Putamen (tissue), 1 donor: Measurements from ENCODE around the gene DRG2.
A peak's percentile ranks its signal among the peaks of the same experiment; 100 is the strongest.

Source experiments
- DNase-seq: peaks from one replicate; pipeline ENCODE4 v3.0.0-alpha.2; 2016; ENCODE audit warnings: low spot score

Gene DRG2

DNA sequence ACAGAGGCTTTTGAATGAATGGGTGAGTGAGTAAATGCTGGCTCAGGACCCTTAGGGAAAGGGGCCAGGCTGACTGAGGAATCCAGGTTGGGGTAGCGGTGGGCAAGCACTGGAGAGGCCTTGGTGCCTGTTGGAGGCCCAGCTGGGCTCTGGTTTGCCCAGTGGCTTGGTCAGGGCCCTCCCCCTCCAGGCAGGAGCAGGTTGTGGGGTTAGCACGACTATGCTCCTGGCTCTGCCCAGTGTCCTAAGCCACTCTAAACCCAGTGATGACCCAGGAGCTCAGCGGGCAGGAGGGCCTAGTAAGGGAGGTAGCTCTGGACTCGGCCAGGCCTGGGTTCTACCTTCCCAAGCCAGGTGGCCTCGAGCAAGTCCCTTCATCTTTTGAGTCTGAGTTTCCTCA lies 28.3 kb downstream of the DRG2 start:
- DNase-seq = no peak

DNA sequence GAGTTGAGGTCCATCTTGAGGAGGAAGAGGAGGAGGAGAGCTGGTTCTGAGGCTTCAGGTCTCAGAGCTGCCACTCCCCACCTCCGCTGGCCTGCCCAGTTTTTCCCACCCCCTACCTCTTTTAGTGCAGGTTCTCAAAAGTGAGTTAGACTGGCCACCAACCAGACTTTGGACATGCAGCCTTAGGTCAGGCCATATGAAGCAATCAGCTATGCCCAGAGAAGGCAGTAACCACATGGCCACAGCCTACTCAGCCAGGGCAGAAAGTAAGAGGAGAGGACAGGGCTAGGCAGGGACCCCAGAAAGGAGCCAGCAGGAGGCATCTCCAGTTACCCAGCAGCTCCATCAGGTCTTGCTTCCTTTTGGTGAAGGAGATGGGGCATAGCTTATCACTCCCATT lies 29.8 kb downstream of the DRG2 start:
- no peak for DNase-seq

DNA sequence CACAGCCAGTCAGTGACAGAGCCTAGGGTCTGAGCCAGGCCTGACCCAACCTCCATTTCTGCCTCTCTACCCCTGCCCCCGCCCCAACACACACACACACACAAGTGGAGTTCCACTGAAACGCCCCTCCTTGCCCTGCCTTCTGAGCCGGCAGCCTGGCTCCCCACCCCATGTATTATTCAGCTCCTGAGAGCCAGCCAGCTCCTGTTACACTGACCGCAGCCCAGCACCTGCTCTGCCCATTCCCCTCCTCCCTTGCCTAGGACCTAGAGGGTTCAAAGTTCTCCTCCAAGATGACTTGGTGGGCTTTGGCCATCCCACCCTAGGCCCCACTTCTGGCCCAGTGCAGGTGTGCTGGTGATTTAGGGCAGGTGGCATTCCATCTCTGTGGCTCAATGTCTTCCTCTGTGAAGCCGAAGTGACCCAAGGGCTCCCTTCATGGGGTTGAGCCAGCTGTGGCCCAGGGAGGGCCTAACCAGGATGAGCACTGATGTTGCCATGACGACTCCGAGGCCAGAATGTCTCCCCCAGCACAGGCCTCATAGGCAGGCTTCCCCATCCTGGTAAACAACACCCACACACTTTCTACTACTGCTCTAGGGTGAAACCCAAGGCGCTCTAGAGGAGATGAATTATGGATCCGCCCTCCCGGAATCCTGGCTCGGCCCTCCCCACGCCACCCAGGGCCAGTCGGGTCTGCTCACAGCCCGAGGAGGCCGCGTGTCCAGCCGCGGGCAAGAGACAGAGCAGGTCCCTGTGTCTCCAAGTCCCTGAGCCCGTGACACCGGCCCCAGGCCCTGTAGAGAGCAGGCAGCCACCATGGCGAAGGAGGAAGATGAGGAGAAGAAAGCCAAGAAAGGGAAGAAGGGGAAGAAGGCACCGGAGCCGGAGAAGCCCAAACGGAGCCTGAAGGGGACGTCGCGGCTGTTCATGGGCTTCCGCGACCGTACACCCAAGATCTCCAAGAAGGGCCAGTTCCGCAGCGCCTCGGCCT lies 30.5 kb downstream of the DRG2 start:
- no peak for DNase-seq

DNA sequence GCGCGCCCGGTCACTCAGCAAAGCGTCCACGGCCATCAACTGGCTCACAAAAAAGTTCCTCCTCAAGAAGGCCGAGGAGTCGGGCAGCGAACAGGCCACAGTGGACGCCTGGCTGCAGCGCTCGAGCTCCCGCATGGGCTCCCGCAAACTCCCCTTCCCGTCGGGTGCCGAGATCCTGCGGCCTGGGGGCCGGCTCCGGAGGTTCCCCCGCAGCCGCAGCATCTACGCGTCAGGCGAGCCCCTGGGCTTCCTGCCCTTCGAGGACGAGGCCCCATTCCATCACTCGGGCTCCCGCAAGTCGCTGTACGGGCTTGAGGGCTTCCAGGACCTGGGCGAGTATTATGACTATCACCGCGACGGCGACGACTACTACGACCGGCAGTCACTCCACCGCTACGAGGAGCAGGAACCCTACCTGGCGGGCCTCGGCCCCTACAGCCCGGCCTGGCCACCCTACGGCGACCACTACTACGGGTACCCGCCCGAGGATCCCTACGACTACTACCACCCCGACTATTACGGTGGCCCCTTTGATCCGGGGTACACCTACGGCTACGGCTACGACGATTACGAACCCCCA lies 31.5 kb downstream of the DRG2 start:
- no peak for DNase-seq

DNA sequence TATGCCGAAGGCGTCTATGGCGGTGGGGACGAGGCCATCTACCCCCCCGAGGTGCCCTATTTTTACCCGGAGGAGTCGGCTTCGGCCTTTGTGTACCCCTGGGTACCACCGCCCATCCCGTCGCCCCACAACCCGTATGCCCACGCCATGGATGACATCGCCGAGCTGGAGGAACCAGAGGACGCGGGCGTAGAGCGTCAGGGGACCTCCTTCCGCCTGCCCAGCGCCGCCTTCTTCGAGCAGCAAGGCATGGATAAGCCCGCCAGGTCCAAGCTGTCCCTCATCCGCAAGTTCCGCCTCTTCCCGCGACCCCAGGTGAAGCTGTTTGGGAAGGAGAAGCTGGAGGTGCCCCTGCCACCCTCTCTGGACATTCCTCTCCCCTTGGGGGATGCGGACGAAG lies 32.2 kb downstream of the DRG2 start:
- DNase-seq = no peak

DNA sequence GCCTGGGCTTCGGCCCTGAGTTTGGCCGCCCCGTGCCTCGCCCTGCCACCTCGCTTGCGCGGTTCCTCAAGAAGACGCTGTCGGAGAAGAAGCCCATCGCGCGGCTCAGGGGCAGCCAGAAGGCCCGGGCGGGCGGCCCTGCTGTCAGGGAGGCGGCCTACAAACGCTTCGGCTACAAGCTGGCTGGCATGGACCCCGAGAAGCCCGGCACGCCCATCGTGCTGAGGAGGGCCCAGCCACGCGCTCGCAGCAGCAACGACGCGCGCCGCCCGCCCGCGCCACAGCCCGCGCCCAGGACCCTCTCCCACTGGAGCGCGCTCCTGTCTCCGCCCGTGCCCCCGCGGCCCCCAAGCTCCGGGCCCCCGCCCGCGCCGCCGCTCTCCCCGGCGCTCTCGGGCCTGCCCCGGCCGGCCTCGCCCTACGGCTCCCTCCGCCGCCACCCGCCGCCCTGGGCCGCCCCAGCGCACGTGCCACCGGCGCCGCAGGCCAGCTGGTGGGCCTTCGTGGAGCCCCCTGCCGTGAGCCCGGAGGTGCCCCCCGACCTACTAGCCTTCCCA lies 32.8 kb downstream of the DRG2 start:
- no peak for DNase-seq

DNA sequence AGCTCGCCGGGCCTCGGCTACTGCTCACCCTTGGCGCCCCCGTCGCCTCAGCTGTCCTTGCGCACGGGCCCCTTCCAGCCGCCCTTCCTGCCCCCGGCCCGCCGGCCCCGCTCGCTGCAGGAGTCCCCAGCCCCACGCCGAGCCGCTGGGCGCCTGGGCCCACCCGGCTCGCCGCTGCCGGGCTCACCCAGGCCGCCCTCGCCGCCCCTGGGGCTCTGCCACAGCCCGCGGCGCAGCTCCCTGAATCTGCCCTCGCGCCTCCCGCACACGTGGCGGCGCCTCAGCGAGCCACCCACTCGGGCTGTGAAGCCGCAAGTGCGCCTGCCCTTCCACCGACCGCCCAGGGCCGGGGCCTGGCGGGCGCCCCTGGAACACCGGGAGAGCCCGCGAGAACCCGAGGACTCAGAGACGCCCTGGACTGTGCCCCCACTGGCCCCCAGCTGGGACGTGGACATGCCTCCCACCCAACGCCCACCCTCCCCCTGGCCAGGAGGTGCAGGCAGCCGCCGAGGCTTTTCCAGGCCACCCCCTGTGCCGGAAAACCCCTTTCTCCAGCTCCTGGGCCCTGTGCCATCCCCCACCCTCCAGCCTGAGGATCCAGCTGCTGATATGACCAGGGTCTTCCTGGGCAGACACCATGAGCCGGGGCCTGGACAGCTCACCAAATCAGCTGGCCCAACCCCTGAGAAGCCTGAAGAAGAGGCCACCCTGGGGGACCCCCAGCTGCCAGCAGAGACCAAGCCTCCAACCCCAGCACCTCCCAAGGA lies 33.6 kb downstream of the DRG2 start:
- no peak for DNase-seq

DNA sequence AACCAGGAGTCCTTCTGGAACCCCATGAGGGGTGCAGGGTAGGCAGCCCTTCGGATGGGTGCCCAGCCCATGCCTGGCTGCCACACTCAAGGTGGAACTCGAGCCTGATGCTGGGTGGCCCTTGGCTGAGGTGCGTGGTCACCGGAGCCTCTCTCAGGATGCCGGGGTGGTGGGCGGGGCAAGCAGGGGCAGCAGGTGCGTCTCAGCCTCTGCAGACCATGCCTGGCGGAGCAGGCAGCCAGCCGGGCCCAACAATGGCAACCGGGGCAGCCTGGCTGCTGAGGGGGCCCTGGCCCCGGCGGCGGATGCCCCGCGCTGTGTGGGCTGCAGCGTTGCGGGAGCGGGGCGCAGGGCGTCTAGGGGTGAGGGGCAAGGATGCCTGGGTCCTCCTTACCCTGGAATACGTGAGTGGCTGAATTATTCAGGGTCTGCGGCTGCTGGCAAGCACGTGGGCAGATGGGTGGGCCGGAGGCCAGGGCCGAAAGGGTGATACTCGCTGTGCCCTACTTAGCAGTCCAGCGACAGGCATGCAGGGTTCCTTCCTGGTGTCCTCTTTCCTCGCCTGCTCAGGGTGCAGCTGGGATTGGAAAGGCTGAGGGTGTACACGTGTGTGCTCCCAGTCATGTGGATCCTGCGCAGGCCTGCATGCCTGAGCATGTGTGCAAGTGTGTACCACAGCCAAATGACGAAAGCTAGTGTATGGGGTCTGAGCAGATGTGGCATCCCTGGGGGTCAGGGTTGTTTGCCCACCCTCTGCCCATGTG lies 35.4 kb downstream of the DRG2 start:
- no peak for DNase-seq

DNA sequence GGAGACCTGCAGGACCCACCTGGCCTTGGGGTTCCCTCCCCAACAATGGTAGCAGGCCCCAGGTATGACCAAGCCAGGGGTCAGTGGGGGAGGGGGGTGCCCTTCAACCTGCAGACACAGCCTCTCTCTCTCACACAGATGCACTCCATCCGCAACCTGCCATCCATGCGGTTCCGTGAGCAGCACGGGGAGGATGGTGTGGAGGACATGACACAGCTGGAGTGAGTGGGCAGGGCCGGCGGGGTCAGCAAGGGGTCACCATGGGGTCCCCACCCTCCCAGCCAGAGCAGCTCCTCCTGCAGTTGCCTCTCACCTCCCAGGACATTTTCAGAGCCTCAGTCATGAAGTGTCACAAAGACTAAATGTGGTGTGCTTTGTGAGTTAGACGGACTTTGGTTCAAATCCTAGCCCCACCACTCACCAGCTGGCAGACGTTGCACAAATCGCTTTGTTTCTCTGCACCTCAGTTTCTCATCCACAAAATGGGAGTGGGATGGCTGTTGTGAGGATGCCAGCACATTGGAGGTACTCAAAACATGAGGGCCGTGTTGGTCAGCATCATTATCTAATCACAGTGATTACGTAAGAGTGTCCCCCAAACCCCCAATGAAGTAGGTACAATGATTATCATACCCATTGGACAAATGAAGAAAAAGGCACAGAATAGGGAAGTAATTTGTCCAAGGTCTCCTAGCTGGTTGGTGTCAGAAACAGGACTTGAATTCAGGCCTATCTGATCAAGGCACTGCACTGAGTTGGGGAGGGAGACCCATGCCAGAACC lies 36.8 kb downstream of the DRG2 start:
- DNase-seq = no peak

DNA sequence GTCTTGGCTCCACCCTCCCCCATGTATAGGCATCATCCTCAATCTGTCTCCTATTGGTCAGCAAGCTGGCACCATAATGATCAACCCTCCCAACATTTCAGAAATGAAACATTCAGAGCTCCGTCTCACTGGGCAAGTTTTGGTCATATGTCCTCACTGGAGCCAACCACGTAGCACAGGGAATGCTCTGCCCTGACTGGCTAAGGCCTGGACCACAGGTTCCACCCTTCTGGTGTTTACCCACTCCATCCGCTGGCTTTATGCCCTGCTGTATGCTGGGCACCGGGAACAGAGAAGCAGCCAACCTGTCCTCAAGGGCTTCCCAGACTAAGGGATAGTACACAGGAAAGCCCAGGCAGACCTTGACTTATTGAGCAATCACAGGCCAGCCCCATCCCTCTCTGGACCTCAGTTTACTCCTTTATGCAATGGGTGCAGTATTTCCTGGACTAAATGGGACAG lies 41.3 kb downstream of the DRG2 start:
- DNase-seq = no peak

DNA sequence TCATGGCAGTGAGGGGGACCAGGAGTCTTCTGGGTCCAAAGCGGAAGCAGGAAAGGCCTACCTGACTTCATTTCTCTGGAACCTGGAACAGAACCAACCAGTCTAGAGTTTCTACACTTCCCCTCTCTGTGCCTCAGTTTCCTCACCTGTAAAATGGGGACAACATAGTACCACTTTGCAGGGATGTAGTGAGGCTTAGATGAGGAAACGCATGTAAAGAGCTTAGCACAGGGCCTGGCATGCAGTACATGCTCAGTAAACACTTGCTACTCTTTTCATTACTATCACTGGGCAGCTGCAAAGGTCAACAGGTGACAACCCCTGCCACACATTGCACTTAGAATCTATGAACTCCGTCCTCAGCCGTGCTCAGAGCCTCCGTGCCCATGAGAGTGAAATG lies 45.0 kb downstream of the DRG2 start:
- DNase-seq = no peak

DNA sequence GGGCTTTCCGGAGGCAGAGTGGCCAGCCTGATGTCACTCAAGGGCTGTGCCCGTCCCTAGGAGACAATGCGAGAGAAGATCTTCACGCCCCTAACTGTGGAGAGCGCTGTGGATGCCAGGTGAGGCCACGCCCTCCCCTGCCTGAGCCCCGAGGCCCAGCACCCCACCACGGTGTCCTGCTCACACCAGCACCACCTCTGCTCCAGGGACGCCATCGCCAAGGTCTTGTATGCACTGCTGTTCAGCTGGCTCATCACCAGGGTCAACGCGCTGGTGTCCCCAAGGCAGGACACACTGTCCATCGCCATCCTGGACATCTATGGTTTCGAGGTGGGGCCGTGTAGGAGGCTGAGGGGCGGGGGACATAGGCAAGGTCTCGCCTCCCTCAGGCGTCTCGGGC lies 48.6 kb downstream of the DRG2 start:
- no peak for DNase-seq

DNA sequence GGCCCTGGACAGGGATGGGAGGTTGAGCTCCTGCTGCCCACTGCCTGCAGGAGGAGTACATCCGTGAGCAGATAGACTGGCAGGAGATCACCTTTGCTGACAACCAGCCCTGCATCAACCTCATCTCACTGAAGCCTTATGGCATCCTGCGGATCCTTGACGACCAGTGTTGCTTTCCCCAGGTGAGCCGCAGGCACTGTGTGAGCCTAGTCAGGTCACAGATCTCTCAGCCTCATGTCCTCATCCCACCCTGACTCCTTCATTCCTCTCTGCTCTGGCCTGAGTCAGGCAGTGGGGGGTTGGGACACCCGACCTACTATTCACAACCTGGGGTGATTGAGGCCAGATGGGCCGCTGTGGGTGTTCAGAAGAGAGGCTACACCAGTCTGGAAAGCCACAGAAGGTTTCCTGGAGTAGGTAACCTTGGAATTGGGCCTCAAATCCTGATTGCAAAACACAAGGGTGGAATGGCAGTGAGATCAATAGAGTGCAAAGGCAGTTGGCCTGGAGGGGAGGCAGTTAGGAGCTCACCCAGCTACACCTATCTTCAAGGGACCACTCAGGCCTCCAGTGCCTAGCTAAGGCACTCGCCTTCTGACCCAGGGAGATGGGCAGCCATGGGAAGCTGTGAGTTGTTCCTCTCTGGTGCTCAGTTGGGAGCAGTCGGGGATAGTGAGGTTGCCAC lies 50.5 kb downstream of the DRG2 start:
- no peak for DNase-seq

DNA sequence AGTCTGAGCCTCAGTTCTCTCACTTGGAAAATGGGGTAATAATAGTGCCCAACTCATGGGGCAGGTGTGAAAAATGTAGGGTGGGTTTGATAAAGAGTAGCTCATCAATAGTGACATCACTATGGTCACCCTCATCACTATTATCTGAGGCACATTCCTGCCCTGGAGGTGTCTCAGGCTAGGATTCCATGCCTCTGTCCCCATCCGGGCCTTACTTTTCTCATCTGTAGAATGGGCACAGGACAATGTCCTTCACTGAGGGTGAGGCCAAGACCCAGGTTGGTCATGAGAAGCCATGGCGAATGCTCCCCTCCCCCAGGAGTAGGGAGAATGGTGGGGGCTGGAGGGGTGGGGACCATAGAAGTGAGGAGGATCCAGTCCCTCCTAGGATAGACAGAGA lies 51.3 kb downstream of the DRG2 start:
- no peak for DNase-seq

DNA sequence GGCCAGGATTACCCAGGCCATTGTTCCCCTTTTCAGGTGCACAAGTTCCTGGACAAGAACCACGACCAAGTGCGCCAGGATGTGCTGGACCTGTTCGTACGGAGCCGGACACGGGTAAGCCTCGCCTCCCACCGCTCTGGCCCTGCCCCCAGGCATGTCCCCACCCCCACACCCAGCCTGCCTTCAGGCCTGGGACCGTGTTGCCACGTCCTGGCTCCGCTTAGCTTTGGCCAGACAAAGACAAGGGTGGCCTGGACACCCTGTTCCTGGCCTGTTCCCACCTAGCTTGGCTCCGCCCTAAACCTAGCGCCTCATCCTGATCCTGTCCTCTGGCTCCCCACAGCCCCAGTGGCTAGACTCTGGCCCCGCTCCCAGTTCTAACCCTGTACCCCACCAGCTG lies 51.8 kb downstream of the DRG2 start:
- no peak for DNase-seq

DNA sequence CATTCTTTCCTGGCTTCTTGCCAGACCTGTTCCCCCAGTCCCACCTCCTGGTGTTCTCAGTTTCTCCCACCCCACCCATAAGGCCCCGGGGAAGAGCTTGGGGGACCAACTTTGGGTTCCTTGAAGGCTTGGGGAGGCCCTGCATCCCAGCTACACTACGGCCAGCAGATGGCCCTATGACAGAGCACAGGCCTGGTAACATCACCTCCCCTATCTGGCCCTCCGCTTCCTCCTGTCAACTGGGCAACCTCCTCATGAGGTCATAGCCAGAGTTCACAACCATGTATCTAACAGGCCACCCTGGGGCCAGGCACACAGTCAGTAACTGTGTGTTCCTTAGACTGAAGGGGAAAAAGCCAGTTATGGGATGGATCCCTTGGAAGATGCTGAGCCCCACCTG lies 52.2 kb downstream of the DRG2 start:
- no peak for DNase-seq

DNA sequence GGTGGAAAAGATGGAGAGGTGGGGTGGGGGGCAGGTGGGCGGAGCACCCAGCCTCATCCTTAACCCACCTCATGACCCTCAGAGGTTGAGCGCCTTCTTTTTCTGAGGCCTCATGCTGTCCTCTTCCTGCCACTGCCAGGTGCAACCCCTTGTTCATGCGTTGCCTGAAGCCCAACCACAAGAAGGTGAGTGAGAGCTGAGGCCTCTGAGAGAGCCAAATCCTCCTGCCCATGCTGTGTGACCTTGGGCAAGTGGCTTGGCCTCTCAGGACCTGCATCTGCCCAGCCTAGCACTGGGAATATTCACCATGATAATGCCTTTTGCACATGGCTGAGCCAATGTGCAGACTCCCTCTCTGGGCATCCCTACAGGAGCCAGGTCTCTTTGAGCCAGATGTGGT lies 52.9 kb downstream of the DRG2 start:
- no peak for DNase-seq

DNA sequence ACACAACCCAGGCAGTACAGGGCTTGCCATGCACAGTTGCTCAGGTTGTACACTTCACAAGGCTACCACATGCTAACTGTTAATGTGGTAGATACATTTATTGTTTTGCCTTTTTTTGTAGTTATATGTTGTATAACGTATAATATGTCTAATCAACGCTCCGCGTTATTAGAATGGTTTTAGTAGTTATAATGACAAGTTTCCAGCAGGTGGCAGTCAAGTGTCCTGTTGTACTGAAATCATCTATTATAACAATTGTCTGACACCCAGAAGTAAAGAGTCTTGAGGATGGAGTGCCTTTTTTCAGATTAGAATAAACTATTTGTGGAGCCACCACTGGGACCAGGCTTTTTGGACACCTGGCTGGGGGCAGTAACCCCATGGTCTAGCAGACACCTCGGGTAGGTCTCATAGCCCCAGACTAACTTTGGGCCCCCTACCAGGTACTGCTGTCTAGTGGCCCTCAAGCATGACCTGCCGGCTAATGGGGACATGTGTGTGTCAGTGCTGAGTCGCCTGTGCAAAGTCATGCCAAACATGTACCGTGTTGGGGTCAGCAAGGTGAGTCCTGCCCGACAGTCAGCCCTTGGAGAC lies 53.6 kb downstream of the DRG2 start:
- peak; percentile 55 for DNase-seq

DNA sequence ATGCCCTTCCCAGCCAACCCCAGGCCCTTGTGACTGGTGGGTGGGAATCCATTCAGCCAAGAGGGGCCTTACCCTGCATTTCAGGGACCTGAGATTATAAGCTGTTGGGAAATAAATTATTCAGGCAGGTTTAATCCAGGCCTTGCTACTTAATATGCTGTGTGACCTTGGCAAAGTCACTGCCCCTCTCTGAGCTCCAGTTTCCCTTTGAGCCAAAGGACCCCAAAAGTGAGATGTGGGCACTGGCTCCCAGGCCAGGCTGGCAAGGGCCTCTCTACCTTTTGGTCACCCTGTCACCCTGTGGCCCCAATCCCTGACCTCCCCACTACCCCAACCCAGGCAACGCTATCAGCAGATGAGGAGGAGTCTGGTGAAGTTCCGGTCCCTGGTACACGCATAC lies 54.7 kb downstream of the DRG2 start:
- DNase-seq = no peak
